Measurements from ENCODE around the gene SF3A2.

SF3A2 gene

DNA sequence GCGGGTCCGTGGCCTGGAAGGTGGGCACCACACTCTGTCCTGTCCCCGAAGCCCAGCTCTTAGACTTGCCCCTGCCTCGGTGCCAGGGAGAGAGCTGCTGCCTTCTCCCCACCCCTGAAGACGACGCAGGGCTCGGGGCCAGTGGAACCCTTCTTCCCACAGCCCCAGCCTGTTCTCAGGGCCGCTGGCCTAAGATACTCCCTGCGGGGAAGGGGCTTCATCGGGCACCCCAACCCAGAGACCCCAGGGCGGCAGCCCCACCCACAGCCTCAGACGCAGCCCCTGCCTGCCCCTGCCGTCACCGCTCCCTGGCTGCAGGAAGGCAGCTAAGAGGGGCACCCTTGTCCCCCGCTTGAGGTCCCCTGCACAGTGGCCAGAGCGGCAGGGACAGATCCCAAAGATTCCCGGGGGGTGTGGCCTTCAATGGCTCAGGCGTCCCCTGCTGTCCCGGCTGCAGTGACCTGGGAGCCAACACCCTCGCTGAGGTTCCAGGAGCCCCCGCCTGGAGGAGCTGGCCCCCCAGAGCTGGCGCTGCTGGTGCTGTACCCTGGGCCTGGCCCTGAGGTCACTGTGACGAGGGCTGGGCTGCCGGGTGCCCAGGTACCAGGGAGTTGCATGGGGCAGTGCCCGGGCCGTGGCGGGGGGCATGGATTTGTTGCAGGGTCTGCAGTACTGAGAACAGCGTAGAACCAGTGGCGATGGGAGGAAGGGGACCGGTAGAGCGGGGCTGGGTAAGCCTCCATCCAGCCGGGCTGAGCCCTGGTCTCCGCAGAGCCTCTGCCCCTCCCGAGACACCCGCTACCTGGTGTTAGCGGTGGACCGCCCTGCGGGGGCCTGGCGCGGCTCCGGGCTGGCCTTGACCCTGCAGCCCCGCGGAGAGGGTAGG, 13.5 kb downstream of the SF3A2 start:
- no peak for DNase-seq (ENCODE audit: low spot score)

DNA sequence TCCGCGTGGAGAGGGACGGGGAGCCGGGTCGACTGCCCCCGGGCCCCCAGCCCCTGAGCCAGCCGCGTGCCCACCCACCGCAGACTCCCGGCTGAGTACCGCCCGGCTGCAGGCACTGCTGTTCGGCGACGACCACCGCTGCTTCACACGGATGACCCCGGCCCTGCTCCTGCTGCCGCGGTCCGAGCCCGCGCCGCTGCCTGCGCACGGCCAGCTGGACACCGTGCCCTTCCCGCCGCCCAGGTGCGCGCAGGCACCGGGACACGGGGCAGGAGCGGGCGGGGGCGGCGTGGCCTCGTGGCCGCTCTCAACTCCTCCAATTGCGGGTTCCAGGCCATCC, 14.1 kb downstream of the SF3A2 start:
- no peak overlapping the region for H3K27ac ChIP-seq
- TF ChIP-seq, protein P1, sequence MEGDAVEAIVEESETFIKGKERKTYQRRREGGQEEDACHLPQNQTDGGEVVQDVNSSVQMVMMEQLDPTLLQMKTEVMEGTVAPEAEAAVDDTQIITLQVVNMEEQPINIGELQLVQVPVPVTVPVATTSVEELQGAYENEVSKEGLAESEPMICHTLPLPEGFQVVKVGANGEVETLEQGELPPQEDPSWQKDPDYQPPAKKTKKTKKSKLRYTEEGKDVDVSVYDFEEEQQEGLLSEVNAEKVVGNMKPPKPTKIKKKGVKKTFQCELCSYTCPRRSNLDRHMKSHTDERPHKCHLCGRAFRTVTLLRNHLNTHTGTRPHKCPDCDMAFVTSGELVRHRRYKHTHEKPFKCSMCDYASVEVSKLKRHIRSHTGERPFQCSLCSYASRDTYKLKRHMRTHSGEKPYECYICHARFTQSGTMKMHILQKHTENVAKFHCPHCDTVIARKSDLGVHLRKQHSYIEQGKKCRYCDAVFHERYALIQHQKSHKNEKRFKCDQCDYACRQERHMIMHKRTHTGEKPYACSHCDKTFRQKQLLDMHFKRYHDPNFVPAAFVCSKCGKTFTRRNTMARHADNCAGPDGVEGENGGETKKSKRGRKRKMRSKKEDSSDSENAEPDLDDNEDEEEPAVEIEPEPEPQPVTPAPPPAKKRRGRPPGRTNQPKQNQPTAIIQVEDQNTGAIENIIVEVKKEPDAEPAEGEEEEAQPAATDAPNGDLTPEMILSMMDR (conservative IDR thresholded peaks at IDR 0.05; ENCODE audit: low read depth), result no peak
- ChIA-PET POLR2A (ENCODE audit: low non-redundant PET) (no interaction called here), CTCF (no interaction called here)
- no peak for DNase-seq (ENCODE audit: low spot score)

More for the DNA sequence above, 13.5 kb downstream of the SF3A2 start:
- CTCF ChIA-PET, result interaction anchor here (0.6 kb wide), 1 partner anchor 348 kb away, joined by 6 read pairs; no protein-coding TSS in a partner anchor
- TF ChIP-seq, protein P1 (conservative IDR thresholded peaks at IDR 0.05; ENCODE audit: low read depth), result no peak
- H3K27ac ChIP-seq, result no peak overlapping the region
- POLR2A ChIA-PET (ENCODE audit: low non-redundant PET), result no interaction called here

DNA sequence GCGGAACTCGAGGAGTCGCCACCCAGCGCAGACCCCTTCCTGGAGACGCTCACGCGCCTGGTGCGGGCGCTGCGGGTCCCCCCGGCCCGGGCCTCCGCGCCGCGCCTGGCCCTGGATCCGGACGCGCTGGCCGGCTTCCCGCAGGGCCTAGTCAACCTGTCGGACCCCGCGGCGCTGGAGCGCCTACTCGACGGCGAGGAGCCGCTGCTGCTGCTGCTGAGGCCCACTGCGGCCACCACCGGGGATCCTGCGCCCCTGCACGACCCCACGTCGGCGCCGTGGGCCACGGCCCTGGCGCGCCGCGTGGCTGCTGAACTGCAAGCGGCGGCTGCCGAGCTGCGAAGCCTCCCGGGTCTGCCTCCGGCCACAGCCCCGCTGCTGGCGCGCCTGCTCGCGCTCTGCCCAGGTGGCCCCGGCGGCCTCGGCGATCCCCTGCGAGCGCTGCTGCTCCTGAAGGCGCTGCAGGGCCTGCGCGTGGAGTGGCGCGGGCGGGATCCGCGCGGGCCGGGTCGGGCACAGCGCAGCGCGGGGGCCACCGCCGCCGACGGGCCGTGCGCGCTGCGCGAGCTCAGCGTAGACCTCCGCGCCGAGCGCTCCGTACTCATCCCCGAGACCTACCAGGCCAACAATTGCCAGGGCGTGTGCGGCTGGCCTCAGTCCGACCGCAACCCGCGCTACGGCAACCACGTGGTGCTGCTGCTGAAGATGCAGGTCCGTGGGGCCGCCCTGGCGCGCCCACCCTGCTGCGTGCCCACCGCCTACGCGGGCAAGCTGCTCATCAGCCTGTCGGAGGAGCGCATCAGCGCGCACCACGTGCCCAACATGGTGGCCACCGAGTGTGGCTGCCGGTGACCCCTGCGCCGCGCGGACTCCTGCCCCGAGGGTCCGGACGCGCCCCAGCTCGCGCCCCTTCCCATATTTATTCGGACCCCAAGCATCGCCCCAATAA, 14.8 kb downstream of the SF3A2 start:
- ChIA-PET CTCF (no interaction called here), POLR2A (ENCODE audit: low non-redundant PET) (interaction anchor here (0.6 kb wide), 1 partner anchor 13 kb away, joined by 11 read pairs; no protein-coding TSS in a partner anchor)
- DNase-seq (ENCODE audit: low spot score), result no peak
- TF ChIP-seq, protein P1 (conservative IDR thresholded peaks at IDR 0.05; ENCODE audit: low read depth), result no peak
- no peak overlapping the region for H3K27ac ChIP-seq

DNA sequence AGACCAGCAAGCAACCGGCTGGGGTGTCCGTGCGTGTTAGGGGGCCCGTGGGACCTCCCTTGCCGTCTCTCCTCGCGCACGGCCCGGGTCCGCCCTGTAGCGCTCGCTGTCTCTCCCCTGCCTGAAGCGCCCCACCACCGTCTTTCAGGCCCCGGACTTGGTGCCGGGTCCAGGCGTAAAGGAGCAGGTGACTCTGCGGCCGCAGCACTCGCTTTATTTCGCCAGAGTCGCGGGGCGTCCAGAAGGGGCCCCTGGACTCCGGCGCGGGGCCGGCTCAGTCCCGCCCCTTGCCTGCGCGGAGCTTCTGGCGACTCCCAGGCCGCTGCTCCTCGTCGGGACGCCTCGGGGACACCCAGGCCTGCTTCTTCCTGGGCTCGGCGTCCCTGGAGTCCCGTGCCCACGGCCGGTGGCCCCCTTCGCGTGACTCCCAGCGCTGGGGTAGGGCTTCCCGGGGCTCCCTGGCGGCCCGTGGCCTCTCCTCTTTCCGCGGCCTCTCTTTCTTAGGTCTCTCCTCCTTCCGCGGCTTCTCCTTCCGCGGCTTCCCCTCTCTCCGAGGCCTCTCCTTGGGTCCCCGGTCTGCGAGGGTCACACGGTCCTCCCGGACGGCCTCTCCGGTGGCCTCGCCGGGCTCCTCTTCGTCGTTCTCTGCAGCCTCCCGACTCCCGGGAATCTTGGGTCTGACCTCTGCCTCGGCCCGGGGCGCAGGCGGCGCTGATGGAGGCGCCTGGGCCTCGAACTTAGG, 15.6 kb downstream of the SF3A2 start:
- POLR2A ChIA-PET (ENCODE audit: low non-redundant PET), result no interaction called here
- DNase-seq (ENCODE audit: low spot score), result no peak
- no peak overlapping the region for H3K27ac ChIP-seq
- TF ChIP-seq, protein P1 (conservative IDR thresholded peaks at IDR 0.05; ENCODE audit: low read depth), result no peak
- CTCF ChIA-PET, result no interaction called here

DNA sequence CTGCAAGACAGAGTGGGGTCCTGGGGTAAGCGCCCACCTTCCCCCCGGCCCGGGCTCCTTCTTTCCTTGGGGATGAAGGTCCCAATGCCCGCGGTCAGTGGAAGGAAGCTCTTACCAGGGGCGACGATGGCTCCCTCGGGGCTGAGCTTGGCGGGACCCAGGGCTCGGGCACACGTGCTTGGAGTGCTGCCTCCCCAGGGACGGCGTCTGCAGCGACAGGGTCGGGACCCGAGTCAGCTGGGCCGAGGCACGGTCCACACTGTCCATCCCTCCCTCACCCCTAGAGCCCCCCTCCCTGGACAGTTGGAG, 16.1 kb downstream of the SF3A2 start:
- DNase-seq (ENCODE audit: low spot score), result no peak
- no peak overlapping the region for H3K27ac ChIP-seq
- ChIA-PET POLR2A (ENCODE audit: low non-redundant PET) (no interaction called here), CTCF (no interaction called here)
- TF ChIP-seq, protein P1 (conservative IDR thresholded peaks at IDR 0.05; ENCODE audit: low read depth), result no peak

Data from RWPE1 (cell line).